Urothelium cell line (cell line): ENCODE data around the gene F2RL3.

ENCODE experiments used
- DNase-seq: peaks from one replicate; pipeline ENCODE4 v3.0.0; 2011; ENCODE audit warnings: low spot score, mixed read lengths
- FAIRE-seq: peaks from 2 replicates; lab custom pipeline; 2011; peaks lifted over from hg19 to GRCh38; lab: Jason Lieb, UNC

Gene F2RL3

DNA sequence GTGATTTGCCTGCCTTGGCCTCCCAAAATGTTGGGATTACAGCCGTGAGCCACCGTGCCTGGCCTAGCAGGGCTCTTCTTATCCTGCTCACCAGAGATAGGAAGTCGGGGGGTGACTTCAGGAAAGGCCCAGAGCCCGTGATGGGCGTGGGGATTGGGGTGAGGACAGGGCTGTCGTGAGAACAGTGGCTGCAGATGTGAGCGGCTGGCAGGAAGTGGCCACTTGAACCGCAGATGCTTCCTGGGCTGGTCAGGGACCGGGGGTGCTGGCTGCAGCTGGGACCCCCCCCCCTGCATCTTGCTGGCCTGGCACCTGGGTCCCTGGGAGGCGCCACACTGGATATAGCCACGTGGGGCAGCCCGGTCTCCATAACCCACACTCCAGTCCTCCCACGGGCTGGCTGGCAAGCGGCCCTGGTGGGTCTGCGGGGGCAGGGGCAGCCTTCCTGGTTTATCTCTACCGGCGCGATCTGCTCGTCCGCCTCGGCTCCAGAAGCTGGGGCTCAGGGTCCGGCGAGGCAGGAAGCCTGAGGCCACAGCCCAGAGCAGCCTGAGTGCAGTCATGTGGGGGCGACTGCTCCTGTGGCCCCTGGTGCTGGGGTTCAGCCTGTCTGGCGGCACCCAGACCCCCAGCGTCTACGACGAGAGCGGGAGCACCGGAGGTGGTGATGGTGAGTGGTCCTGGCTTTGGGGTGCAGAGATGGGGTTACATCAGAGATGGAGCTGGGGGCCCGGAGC, at the start of gene F2RL3:
TSS of gene F2RL3 (plus strand) at position 371 of the 737 bp plus-strand sequence. CDS start at position 562, 191 bp downstream.
- no peak for FAIRE-seq
- no peak for DNase-seq

DNA sequence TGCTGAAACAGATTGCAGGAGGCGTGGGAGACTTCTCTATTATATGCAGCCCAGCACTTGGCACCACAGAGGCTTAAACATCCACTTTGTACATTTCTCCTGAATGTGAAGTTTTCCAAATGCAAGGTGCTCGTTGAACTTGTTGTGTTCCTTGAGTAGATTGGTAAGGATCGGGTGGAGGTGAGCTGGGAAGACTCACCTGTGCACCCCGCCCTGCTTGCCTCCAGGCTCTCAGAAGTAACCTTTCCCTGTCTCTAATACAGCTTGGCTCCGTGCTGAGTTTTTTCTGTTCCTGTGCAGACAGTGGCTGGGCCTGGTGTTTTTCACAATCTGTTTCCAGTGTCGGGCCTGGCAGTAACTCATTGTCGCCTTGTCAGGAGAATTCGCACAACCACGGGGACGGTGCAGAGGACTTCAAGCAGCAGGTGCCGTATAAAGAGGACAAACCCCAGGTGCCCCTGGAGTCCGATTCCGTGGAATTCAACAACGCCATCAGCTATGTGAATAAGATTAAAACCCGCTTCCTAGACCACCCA, 47.3 kb upstream of the F2RL3 start:
- FAIRE-seq: no peak
- DNase-seq: no peak

DNA sequence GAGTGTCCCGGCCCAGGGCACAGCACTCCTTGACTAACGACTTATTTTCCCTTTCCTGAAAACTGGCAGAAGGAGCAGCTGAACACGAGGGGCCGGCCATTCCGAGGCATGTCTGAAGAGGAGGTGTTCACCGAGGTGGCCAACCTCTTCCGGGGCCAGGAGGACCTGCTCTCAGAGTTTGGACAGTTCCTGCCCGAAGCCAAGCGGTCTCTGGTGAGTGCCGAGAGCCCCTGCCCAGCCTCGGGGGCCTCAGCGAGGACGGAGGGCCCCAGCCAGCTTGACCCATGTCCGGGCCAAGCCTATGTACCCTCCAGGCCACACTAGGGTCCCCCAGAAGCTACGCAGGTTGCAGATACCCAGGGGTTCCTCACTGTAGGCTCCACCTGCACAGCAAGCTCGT, 41.9 kb upstream of the F2RL3 start:
- DNase-seq: no peak
- FAIRE-seq: no peak

DNA sequence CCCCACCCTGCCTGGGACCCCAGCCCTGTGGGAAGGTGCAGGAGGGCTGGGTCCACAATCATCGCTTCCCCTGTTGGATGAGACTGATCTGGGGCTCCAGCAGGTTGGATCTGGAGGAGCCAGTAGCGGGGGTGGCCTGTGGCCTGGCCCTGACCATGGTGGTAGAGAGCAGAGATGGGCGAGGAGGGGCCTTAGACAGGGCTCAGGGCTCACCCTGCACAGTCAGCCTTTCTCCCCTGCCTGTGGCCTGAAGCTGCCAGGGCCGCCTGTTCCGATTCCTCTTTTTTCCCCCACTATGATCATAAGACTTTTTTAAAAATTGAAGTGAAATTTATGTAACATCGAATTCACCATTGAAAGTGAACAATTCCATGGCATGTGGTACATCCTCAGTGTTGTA, 41.4 kb upstream of the F2RL3 start:
- no peak for DNase-seq
- no peak for FAIRE-seq

DNA sequence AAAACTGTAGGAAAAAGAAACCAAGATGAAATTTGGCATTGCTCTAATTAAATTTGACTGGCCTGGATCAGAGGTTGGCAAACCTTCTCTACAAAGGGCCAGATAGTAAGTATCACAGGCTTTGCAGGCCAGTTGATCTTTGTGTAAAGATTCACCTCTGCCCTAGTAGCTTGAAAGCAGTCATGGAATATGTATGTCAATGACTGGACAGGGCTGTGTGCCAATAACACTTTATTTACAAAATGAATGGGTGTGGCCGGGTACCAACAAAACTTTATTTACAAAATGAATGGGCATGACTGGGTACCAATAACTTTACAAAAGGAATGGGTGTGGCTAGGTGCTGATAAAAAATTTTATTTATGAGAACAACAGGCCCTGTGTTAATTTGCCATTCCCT, 39.6 kb upstream of the F2RL3 start:
- FAIRE-seq: no peak
- DNase-seq: no peak

DNA sequence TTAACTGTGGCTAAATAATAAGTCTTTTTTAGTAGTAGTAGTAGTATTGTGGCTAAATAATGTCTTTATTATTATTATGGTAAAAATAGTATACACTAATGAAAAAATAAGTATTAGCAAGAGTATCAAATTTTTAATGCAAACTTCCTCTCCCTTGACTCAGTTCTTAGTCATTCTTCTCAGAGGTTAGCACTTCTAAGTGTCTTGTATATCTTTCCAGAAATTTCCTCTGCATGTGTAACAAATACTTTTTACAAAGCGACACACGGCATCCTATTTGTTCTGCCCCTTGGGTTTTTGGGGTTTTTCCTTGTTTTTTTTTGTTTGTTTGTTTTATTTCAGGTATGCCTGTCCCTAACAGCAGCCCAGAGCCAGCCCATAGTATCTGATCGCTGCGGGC, 38.7 kb upstream of the F2RL3 start:
- FAIRE-seq: no peak
- DNase-seq: no peak

DNA sequence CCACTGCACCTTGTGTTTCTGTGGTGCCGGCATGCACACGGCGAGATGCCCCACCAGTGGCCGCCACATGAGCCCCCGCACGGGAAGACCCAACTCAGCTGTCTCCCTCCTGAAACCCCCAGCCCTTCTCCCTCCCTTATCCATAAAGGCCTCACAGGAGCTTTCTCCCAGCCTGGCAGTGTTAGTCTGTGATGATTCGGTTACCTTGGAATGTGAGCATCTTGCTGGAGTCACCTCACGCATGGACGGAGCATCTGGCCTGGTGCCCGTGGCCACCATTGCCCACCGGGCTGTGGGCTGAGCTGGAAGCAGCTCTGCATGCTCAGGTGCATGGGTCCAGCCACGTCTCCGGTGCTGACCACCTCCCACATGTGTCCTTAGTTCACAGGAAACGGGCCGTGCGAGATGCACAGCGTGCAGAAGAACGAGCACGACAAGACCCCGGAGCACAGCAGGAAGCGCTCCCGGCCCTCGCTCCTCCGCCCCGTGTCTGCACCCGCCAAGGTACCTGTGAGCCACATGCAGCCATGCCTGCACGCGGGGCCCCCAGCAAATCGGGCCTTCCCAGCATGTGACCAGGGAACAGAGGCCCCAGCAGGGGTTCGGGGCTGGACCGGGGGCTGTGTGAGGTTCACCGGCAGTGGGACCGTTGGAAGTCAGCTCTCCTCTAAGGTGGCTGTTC, 37.6 kb upstream of the F2RL3 start:
- DNase-seq: no peak

DNA sequence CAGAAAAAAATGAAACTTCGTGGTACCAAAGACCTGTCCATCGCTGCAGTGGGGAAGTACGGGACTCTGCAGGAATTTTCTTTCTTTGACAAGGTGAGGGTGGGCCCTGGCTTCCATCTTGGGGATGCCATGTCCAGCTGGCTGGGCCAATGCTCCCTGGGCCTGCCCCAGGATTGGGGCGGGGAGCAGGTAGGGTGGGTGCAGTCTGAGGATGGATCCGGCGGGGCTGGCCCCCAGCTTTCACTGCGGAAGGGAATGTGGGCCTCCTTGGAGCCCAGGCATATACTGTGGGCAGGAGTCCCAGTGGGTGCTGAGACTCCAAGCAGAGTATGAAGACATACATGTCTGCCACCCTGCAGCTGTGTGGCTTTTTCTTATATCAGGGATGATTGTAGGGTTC, 35.7 kb upstream of the F2RL3 start:
- FAIRE-seq (no peak), DNase-seq (no peak)

More for the DNA sequence above, 37.6 kb upstream of the F2RL3 start:
- no peak for FAIRE-seq

DNA sequence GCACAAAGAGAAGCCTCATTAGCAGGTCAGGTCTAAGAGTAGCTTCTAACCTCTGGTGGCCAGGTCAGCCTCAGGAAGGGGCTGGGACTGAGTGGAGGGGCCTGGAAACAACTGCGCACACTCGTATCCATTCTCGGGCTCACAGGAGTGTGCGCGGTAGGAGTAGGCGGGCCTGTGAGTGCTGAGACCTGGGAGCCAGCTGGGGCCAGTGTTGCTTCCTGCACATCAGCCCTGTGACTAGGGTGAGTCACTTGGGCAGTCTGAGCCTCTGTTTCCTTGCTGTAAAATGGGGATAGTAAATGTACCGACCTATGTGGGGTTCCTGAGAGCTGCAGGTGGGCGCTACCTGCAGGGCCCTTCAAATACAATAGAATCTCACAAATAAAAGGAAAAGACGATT, 32.7 kb upstream of the F2RL3 start:
- no peak for DNase-seq
- no peak for FAIRE-seq

DNA sequence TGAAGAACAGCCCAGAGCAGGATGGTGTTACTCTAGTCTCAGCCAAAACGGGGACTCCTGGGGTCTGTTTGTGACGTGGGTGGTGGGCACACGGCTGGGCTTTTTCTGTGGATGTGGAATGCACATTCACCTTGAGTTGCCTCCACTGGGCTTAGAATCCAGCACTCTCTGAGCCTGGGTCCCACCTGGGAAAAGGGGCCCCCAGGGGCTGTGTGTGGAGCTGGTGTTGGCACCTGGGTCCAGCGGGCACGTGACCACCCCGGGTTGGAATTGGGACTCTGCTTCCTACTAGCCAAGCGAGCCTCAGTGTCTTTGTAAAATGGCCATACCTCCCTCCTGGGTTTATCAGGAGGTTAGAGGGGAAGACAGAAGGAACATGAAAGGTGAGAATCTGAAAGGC, 29.2 kb upstream of the F2RL3 start:
- no peak for DNase-seq
- no peak for FAIRE-seq

DNA sequence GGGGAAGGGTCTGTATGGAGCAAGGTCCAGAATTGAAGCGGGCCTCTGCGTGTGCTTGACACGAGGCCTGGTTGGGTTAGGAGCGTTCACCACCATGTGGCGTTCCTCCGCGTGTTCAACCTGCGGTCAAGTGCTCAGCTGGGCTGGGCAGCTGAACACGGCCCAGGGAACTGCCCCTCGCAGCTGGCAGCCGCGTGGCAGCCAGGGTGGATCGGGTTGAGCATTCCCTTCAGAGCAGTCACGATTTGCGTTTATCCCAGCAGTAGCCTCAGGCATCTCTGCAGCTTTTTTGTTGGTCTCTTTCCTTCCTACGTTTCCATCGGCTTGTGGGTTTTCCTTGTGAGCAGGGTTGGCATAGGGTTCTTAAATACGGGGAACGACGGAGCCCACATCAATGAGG, 28.7 kb upstream of the F2RL3 start:
- DNase-seq (no peak), FAIRE-seq (no peak)

DNA sequence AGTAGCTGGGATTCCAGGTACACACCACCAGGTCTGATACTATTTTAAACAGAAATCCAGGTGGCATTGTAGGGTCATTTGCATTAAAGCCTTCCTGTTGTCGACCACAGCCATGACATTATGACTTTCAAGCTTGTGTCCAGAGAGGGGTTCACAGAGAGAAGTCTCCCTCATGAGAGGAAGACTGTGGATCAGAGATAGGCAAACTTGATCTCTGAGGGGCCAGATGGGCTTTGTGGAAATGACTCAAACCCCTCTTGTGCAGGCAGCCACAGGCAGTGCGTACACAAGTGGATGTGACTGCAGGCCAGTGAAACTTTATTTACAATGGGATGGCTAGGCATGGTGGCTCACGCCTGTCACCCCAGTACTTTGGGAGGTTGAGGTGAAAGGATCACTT, 27.8 kb upstream of the F2RL3 start:
- no peak for DNase-seq

DNA sequence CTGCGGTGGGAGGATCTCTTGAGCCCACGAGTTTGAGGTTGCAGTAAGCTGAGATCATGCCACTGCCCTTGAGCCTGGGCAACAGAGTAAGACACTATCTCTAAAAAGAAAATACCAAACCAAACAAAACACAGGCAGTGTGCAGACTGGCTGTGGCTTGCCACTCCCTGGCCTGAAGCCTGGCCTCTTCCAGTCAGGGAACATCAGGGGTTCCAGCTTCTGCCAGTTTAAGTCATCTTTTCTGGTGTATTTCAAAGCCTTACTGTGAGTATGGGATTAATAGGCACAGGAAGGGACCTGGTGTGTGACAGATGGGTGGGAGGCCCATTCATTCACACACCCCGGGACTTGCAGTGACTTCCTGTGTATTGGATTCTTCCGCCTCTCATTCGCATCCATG, 27.0 kb upstream of the F2RL3 start:
- FAIRE-seq: no peak

More for the DNA sequence above, 27.8 kb upstream of the F2RL3 start:
- FAIRE-seq: no peak

DNA sequence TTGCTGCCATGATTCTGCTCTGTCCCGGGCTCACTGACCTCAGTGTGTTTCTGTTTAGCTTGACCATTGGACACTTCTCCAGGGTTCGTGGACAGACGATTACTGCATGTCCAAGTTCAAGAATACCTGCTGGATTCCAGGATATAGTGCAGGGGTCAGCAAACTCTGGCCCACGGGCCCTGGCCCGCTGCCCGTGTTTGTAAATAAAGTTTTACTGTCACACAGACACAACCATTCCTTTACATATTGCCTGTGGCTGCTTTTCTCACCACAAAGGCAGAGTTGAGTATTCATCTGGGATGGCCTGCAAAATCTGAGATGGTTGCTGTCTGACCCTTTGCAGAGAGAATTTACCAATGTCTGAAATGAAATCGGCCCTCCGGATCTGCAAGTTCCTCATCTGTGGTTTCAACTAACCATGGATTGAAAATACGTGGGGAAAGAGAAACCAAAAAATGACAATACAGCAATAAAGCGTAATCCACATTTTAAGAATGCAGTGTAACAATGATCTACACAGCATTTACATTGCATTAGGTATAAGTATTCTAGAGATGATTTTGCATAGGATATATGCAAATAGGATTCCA, 25.9 kb upstream of the F2RL3 start:
- DNase-seq: no peak
- FAIRE-seq: no peak

More for the DNA sequence above, 27.0 kb upstream of the F2RL3 start:
- DNase-seq: no peak

DNA sequence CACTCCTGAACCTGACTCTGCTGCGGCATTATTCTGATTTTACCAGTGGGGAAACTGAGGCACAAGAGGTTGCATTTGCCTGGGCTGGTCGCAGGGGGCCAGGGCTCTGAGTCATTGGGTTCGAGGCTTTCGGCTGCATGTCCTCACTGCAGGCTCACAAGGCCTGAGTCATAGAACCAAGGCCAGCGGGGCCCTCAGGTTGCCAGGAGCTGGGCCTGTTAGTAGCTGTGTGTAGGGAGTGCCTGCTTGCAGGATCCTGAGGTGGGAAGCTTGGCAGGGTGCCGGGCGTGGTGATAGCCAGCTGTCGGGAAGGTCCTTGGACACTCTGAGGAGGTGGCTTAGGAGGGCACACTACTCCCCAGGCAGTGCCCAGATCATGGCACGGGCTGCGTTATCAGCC, 21.6 kb upstream of the F2RL3 start:
- no peak for FAIRE-seq
- no peak for DNase-seq

DNA sequence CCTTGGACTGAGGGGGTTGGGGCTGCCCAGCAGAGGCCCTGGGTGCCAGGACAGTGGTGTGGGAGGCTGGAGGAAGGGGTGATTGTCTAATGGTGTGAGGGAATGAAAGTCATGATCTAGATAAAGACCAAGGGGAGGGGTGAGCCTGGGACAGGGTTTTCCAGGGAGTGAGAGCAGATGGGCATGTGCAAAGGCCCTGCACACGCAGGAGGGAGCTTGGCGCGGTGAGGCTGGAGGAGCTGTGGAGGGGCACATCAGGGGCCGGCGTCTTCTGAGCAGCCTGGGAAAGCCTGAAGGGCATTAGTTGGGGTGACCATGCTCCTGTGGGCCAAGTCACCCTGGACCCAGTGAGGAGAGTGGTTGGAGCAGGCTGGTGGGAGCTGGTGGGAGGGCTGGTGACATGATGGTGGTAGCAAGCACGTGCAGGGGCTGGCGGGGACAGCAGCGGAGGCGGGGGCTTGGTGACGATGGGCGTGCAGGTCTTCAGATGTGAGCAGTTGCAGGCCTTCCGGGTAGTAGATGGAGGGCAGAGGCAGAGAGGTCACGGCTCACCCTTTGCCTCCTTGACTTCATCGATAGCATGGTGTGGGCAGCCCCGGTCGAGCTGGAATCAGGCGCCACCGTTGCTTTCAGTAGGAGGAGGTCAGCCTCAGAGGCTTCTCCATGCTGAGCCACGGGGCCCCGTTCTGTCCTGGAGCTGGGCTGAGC, 20.2 kb upstream of the F2RL3 start:
- no peak for DNase-seq
- no peak for FAIRE-seq

DNA sequence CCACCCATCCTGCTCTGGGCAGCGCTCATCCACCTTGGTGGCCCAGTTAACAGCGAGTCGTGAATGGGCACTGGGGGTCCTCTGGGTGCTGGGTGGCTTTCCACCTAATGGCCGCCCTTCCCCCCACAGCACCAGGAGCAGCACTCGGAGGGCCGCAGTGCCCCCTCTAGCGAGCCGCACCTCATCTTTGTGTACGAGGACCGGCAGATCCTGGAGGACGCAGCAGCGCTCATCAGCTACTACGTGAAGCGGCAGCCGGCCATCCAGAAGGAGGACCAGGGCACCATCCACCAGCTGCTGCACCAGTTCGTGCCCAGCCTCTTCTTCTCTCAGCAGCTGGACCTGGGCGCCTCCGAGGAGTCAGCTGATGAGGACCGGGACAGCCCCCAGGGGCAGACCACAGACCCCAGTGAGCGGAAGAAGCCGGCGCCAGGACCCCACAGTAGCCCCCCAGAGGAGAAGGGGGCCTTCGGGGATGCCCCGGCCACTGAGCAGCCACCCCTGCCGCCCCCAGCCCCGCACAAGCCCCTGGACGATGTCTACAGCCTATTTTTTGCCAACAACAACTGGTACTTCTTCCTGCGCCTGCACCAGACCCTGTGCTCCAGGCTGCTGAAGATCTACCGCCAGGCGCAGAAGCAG, 19.3 kb upstream of the F2RL3 start:
- DNase-seq (no peak), FAIRE-seq (no peak)

DNA sequence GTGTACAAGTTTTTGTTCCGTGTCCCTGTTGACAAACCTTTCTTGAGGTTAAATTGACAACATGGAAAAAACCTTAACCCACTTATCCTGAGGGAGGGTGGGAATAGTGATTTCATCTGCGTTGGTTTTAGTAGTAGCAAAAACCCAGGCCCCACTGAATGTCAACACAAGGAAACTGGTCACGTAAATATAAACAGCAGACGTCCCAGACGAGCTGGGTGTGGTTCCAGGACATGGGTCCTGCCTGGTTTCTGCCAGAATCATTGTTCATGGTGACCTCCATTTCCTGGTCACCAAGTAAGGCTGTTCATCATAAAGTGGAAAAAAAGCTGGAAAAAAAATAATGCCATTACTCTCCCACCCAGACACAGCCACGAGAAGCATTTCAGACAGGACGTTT, 16.9 kb upstream of the F2RL3 start:
- no peak for FAIRE-seq
- DNase-seq: no peak

DNA sequence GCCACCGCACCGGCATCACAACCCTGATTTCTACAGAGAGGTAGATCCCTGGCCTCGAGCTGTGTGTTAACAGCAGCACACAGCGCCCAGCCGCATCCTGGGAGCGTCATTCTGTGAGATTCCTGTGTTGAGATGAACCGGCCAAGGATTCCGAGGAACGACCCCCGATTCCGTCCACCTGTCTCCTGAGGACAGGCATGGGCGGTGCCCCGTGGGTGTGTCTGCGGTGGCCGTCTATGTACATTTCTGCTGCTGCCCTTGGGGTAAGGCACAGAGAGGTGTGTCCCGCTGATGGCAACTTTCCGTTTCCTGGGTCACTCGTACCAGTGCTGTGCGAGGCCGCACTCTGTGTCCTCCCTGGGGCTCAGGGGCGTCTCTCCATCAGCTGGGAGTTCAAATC, 16.1 kb upstream of the F2RL3 start:
- FAIRE-seq: no peak
- DNase-seq: no peak

DNA sequence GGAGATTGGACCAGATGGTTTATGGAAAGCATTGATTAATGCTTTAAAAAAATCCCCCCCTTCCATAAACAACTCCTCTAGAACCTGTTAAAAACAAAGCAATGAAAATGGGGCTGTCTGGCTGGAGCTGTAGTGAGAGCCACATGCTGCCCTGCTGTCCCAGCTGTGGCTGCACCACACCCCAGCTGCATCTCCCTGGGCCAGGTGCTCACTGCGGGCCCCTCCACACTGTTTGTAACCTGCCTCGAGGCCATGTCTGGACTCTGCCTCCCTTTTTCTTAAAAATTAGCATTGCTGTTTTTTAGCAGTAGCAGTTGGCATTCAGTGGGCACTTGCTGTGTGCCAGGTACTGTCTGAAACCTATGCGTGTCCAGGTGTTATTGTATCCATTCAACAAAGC, 15.2 kb upstream of the F2RL3 start:
- no peak for DNase-seq
- no peak for FAIRE-seq
